ENCODE data around the gene CSKMT.
A peak's percentile ranks its signal among the peaks of the same experiment; 100 is the strongest.
"Not testable (repeated sequence)": the region's sequence is repeated elsewhere in the genome, so short reads cannot be mapped to it uniquely, and the experiment has no call there.

Gene CSKMT

DNA sequence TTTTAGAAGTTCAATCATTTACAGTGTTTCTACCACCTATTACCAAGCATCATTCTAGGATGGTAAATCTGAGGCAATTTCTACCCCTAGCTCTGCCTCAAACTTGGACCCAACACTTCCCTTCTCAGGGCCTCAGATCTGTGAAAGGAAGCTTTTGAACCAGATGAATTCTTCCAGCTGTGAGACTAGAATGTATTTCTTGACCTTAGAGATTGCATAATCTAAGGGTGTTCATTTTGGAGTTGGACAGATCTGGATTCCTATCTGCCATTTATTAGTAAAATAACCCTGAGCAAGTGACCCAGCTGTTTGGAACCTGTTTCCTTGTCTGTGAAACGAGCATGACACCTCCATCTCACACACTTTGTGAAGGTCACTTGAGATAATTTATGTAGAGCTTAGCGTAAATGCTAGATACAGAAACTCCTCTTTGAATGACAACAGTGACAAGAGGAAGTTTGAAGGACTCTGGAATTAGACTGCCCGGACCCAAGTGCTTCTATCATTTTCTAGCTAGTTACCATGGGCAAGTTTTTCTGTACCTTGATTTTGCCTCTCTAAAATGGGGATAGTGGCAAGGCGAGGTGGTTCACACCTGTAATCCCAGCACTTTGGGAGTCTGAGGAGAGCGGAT is 8.2 kb upstream of the CSKMT start:
- no peak for FAIRE-seq

DNA sequence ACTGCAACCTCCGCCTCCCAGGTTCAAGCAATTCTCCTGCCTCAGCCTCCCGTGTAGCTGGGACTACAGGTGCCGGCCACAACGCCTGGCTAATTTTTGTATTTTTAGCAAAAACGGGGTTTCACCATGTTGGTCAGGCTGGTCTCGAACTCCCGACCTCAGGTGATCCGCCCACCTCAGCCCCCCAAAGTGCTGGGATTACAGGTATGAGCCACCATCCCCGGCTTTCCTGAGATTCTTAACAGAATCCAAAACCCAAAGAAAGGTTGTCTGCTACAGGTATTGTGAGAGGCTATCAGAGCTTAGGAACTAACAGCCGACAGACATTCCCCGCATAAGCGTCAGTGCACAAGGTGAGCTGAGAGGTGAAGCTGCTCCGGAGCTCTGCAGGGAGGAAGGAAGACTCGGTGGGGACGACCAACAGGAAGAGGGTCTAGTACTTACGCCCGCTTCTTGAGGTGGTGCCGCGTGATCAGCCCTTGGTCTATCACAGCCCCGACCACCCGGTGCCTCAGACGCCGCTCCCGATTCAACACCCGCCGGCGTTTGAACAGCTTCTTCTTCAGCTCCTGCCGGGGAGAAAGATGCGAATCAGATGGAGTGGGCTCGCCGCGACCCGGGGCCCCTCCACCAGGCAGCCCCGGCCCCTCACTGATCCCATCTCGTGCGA is 572 bp upstream of the CSKMT start:
- no peak for FAIRE-seq

DNA sequence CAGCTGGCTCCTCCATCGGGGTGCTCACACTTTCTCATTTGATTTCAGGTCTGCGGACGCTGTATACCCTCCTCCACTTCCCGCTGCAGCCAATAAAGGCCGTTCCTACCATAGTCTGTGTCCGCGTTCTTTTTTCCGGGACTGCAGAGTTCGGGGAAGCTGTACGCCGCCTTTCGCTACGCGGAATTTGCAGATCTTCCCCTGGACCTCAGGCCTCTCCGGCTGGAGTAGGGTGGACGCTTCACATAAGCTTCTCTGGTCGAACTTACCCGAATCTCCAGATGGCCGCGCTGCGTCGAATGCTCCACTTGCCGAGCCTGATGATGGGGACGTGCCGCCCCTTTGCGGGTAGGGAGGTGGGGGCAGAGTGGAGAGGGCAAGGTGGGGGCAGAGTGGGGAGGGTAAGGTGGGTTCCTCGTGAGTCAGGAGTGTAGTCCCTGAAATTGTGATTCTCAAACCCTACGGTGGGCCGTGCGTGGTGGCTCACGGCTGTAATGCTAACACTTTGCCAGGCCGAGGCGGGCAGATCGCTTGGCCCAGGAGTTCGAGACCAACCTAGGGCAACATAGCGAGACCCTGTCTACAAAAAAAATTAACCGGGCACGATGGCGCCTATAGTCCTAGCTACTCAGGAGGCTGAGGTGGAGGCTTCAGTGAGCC is 617 bp downstream of the CSKMT start:
- FAIRE-seq: no peak

DNA sequence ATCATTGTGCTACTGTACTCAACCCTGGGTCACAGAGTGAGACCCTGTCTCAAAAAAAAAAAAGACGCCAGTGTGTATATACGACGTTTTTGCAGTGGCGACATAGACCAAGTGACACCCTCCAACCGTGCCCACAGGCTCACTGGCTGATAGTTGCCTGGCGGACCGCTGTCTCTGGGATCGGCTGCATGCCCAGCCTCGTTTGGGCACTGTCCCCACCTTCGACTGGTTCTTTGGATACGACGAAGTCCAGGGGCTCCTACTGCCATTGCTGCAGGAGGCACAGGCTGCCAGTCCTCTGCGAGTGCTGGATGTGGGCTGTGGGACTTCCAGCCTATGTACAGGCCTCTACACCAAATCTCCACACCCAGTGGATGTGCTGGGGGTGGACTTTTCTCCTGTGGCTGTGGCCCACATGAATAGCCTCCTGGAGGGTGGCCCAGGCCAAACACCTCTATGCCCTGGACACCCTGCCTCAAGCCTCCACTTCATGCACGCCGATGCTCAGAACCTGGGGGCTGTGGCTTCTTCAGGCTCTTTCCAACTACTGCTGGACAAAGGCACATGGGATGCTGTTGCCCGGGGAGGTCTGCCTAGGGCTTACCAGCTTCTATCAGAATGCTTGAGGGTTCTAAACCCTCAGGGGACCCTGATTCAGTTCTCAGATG is 1.3 kb downstream of the CSKMT start:
- FAIRE-seq: no peak

DNA sequence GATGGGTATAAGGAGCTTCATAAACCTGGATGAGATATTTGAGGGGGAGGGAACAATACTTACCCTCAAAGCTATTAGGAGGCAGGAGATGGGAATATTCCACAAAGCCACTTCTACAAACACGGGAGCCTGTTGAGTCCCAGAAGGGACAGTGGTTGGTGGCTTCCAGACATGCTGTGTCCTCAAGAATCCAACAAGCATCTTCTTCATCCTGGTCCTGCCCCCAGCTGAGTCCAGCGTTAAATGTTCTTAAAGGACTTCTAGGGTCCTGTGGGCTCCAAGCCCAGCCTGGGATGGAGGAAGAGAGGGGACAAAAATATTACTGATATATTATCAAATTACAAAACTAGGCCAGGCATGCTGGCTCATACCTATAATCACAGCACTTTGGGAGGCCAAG is 2.3 kb downstream of the CSKMT start:
- FAIRE-seq: no peak

DNA sequence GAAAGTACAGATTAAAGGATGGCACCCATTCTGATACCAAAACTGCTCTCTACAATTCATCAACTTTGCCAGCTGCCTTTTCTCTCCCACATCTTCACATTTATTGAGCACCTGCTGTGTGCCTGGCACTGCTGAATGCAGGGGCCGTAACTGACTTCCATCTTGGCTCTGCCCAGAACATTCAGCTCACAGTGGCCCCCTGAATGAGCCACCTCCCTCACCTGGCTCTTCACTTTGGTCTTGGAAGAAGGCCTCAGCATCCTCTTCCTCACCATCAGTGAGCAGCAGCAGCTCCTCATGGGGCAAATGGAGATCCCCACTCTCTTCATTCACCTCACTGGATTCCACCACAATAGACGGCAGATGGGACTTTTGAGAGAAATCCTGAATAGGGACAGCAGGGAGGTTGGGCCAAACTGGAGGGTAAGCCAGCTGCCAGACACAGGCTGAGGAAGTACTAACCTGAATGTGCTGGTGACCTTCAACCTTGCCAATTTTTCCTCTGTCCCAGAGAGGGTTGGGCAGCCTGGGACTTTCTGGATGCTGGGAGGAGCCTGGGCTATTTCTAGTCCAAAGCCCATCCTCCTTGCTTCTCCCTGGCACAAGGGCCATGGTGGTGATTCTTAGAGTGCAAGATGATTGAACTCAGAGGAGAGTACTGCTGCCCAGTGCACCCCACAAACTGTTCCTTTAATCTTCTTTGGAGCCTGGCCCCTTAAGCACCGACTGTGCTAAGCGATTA is 4.5 kb downstream of the CSKMT start:
- no peak for FAIRE-seq

DNA sequence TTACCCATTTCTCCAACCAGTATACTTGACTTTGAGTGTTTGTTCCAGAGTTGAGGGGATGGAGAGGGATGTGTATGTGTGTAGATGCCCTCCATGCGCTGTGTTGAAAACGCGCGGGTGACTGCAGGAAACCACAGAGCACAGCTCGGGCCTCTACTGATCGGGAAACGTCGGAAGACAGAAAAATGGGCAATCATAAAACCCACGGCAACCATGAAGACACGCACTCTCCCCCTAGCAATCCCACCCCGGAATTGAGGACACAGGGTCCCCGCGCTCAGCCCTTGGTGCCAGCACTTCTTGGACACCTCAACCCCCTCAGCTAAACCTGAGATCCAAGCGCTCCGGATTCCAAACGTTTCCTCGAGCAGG is 6.1 kb downstream of the CSKMT start:
- no peak for FAIRE-seq

DNA sequence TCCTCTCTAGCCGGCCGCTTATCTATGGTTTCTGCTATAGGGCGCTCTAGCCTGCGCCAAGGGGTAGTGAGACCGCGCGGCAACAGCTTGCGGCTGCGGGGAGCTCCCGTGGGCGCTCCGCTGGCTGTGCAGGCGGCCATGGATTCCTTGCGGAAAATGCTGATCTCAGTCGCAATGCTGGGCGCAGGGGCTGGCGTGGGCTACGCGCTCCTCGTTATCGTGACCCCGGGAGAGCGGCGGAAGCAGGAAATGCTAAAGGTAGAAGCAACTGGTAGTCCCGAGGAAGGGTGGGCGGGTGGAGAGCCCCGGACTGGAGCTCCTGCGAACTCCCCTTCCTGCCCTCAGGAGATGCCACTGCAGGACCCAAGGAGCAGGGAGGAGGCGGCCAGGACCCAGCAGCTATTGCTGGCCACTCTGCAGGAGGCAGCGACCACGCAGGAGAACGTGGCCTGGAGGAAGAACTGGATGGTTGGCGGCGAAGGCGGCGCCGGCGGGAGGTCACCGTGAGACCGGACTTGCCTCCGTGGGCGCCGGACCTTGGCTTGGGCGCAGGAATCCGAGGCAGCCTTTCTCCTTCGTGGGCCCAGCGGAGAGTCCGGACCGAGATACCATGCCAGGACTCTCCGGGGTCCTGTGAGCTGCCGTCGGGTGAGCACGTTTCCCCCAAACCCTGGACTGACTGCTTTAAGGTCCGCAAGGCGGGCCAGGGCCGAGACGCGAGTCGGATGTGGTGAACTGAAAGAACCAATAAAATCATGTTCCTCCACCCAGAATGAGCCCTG is 6.7 kb downstream of the CSKMT start, which contains the start of the genes LBHD1 and UQCC3:
TSS of gene LBHD1 (minus strand) at position 660 of the 782 bp plus-strand sequence. CDS start 2,236 bp downstream, outside the sequence.
TSS of gene UQCC3 (plus strand) at position 66 of the 782 bp plus-strand sequence. CDS start at position 139, 73 bp downstream.
- no peak for FAIRE-seq

DNA sequence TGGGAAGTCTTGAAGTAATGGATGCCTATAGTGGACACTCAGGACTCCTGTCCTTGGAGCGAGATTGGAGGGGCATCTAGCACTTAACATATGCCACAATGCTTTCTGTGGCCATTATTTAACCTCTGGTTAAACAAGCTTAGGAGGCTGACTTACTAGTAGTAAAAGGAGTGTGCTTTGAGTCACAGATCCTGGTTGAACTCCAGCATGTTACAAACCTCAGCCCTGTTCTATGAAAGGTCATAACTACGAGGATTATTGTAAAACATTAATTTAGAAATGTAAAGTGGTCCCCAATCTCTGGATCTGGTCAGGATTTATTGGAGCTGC is 8.0 kb downstream of the CSKMT start:
- no peak for FAIRE-seq

DNA sequence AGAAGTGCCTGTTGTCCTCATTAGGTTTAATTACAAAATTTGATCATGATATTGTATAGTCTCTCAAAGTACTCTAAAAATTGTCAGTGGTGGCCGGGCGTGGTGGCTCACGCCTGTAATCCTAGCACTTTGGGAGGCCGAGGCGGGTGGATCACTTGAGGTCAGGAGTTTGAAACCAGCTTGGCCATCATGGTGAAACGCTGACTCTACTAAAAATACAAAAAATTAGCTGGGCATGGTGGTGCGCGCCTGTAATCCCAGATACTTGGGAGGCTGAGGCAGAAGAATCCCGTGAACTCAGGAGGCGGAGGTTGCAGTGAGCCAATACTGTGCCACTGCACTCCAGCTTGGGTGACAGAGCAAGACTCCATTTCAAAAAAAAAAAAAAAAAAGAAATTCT is 10.3 kb downstream of the CSKMT start:
- FAIRE-seq: not testable (repeated sequence)

DNA sequence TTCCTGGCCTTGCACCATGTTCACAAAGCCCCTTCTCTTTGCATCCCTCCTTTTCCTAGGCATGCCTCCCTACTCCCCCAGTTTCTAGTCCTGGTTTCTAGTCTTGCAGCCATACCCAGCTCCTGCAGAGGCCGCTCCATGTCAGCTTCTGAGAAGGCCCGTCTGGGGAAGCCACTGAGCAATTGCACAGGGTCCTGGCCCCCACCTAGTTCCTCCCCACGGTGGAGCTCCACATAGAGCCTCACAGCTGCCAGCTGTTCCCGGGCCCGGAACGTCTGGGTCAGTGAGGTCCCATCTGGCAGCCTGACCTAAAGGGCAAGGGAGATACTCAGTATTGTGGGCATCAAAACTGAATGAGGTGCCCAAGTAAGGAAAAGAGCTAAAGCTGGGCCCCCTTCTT is 11.6 kb downstream of the CSKMT start:
- FAIRE-seq: no peak

DNA sequence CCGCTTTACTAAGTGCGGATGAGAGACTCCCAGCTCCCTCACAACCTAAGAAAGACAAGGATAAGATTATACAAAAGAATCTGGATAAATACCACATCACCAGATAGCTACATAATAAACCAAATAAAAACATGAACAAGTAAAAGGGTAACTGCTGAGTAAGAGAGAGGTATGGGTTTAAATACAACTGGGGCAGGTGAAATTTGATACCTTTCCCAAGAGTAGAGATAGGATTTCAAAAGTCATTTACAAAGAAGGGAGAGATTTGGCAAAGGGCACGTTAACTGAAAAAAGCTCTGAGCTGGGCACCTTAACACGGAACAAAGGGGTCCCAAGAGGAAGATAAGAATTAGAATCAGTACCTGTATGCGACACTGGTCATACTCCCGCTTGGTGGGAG is 12.0 kb downstream of the CSKMT start:
- no peak for FAIRE-seq

DNA sequence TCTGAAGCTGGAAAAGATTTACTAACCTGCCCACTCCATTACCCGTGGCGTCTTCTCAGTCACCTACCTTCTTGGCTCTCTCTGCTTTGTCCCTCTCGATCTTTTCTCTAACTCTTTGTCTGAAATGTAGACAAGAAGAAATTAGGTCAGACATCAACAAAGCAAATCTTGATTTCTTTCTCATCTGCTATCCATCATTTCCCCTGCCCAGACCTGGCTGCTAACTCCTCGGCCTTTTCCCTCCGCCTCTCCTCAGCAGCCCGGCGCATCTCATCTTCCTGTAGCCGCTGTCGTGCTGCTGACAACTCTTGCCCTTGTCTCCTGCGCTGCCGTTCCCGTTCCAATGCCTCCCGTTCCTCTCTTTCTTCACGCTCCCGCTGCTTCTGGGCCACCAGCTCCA is 12.6 kb downstream of the CSKMT start:
- no peak for FAIRE-seq

DNA sequence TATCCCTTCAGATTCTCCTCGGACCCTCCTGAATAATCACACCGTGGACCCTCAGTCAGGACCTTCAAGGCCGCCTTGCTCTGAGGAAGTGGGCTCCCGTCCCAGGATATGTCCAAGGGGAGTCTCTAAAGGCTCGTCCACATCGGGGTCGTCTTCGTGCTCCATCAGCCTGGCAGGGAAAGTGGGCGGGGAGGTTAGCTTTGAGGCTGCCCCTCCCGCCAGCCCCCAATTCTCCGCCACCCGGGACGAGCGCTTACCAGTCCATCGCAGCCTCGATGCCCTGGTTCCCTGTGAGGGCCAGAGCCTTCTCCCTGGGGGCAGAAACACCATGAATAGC is 13.3 kb downstream of the CSKMT start:
- FAIRE-seq: no peak

DNA sequence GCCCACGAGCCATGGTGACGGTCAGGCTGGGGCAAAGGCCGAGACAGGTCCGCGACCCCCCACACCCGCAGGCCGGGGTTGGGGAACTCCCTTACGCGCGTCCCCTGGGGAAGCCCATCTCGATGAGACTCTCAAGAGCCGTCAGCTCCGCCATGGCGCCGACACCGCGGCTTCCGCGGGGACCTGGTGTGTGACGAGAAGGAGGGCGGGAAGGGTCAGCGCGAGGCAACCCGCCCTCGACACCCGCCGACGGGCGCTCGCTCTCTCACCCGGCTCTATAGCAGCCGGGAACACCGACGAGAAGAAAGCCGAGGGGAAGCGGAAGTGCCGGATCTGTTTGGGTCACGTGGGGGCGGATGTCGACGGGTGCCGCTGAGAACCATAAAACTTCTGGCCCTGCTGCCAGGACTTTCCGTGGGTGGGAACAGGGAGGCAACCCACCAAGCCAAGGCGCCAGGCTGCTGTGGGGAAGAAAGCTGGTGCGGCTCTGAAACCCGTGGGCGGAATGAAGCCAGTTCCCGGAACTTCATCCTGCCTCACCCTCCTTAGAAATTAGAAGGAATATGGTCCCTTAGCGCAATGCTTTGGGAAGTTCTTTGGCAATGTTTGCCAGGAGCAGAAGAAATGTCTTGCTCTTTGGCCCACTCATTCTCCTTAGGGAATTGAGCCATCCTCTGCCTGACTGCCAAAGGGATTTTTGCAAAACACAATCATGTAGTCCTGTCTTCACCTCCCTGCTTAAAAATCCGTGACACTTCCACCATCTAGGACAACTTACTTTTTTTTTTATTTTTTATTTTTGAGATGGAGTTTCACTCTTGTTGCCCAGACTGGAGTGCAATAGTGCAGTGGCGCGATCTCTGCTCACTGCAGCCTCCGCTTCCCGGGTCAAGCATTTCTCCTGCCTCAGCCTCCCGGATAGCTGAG is 13.9 kb downstream of the CSKMT start, which contains the start of gene UBXN1:
TSS of gene UBXN1 (minus strand) at position 304 of the 927 bp plus-strand sequence. CDS start at position 154, 150 bp downstream.
- no peak for FAIRE-seq

DNA sequence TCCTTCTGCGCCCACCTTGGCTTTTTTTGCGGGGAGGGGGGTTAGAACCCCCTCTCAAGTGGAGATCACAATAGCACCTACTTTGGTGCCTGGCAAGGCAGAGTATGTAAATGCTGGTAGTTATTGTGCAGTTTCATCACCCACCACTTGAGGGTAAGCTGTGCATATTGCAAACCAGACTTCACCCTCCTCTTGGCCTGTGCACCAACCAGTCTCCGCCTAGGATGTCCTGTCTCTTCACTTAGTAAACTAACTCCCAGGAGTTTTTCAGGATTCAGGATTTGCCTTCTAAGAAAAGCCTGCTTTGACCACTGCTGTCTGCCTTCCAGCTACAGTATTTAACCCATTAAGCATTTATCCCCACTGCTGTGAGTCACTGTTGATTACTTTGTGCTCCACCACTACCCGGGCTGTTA is 15.7 kb downstream of the CSKMT start:
- peak; percentile 81 for FAIRE-seq

DNA sequence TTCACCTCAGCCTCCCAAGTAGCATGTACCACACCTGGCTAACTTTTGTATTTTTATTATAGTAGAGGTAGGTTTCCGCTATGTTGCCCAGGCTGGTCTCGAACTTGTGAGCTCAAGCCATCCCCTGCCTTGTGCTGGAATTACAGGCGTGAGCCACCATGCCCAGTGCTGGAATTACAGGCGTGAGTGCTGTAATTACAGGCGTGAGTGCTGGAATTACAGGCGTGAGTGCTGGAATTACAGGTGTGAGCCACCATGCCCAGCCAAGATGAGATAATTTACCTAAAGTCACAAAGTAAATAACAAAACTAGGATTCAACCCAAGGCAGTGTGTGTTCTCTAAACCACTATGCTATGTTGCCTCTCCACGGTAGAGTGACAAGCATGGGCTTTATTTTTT is 17.4 kb downstream of the CSKMT start:
- no peak for FAIRE-seq

DNA sequence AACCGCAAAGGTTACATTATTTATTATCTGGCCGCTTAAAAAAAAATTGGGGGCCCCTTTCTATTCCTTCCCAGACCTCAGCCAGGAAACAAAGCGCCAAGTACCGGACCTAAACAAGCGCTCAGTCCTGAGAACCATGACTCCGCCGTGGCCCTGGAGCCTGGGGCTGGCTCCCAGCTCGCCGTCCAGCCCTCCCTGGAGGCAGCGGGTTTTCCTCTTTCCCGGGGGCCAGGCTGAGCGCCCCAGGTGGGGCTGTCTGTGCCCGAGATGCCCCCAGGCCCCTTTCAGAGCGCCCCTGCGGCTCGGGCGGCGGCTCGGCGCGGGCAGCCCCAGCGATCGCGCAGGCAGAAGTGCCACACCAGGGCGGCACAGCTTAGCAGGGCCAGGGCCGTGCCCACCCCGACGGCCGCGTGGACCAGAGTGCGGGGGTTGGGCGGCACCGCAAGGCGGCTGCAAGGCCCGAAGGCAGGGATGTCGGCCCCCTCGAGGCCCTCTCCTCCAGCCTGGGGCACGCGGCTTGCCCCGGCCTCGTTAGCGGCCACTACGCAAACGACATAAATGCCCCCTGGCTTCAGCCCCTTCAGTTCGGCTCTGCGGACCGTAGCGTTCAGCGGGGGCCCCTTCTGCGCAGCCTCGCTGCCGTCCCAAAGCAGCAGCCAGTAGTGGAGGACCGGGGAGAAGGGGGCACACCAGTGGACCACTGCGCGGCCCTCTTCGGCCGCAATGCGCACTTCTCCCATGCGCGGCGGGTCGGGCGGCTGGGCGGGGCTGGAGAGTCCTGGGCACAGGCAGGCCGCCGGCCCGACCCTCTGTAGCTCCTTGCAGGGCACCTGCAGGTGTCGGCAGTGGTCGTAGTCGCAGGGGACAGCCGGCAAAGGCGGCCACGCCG is 22.6 kb downstream of the CSKMT start:
- no peak for FAIRE-seq

DNA sequence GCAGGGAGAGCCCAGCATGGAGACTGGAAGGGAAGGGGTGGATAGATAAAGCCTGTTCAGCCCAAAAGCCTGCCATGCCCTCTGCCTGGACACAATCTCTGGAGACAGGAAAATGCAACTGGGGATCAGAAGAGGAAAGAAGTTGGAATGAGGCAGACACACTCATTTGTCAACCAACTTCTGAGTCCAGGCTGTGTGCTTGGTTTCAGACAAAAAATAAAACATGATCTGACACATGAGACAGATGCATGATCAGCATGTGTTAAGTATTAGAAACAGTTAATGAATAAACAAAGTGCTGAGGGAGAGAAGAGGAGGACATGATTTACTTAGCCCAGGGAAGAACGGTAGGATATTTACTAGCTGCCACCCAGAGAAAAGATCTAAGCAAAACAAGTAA is 23.4 kb downstream of the CSKMT start:
- FAIRE-seq: no peak
